NCI-H345 treated with DMSO at 0.1 percent for 48 hours (cell line): ENCODE measurements around the gene GARIN1A.
"Not testable (repeated sequence)": the region's sequence is repeated elsewhere in the genome, so short reads cannot be mapped to it uniquely, and the experiment has no call there.

Experiments
- DNase-seq: peaks from one replicate; lab custom pipeline; 2025; ENCODE audit not compliant: unreplicated experiment; lab: John Stamatoyannopoulos, UW

The GARIN1A gene

GRCh38 chr7:128683270-128683669 is 11.2 kb downstream of the GARIN1A start:
- not testable (repeated sequence) for DNase-seq

DNA sequence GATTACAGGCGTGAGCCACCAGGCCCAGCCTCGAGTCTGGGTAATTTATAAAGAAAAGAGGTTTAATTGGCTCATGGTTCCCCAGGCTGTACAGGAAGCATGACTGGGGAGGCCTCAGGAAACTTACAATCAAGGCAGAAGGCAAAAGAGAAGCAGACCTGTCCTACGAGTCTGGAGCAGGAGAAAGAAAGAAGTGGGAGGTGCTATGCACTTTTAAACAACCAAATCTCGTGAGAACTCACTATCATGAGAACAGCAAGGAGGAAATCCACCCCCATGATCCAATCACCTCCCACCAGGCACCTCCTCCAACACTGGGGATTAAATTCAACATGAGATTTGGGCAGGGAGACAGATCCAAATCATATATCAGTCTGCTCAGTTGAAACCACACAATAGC is 11.6 kb downstream of the GARIN1A start:
- not testable (repeated sequence) for DNase-seq

DNA sequence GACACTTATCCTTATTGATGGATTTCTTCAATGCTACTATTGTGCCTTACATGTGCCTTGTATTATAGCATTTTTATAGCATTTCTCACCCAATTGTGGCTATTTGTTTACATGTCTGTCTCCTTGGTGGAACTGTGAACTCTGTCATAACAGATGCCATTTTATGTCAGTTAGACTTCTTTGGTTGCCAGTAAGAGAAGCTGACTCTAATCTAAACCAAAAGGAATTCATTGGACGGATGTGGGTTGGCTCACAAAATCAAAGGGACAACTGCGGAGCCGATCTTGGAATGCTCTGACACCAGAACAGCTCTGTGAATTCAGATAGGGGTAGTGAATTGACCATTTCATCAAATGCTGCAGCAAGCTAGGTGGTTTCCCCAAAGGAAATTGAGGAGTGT is 15.0 kb downstream of the GARIN1A start:
- DNase-seq: no peak

DNA sequence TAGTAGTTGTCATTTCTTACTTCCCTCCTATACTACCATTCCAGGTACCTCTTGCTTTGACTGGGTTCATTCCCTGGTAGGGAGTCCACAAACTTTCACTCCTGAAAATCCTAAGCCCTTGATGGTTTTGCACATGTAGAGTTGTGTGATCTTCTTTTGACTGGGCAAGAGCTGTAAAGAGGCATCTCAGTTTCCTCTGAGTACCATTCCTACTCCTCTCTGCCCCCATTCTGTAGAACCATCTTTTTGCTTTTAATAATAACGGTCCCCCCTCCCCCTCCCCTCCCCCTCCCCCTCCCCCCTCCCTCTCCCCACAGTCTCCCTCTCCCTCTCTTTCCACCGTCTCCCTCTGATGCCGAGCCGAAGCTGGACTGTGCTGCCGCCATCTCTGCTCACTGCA is 16.4 kb downstream of the GARIN1A start:
- DNase-seq: no peak

DNA sequence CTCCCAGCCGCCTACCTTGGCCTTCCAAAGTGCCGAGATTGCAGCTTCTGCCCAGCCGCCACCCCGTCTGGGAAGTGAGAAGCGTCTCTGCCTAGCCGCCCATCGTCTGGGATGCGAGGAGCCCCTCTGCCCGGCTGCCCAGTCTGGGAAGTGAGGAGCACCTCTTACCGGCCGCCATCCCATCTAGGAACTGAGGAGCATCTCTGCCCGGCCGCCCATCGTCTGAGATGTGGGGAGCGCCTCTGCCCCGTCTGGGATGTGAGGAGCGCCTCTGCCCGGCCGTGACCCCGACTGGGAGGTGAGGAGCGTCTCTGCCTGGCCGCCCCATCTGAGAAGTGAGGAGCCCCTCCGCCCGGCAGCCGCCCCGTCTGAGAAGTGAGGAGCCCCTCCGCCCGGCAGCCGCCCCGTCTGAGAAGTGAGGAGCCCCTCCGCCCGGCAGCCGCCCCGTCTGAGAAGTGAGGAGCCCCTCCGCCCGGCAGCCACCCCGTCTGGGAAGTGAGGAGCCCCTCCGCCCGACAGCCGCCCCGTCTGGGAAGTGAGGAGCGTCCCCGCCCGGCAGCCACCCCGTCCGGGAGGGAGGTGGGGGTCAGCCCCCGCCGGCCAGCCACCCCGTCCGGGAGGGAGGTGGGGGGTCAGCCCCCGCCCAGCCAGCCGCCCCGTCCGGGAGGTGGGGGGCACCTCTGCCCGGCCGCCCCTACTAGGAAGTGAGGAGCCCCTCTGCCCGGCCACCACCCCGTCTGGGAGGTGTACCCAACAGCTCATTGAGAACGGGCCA is 17.3 kb downstream of the GARIN1A start:
- DNase-seq: not testable (repeated sequence)

DNA sequence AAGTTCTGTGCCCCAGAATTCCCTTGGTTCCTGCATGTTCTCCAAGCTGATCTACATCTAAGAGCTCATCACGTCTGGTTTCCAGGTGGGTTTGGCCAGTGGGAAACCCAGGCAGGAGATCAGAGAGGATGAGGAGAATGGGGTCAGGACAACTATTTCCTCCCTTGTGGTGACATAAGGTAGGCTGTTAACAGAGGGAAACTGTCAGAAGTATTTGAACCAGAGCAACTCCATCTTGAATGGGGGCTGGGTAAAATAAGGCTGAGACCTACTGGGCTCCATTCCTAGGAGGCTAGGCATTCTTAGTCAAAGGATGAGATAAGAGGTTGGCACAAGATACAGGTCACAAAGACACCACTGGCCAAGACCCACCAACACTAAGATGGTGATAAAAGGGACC is 19.1 kb downstream of the GARIN1A start:
- no peak for DNase-seq

DNA sequence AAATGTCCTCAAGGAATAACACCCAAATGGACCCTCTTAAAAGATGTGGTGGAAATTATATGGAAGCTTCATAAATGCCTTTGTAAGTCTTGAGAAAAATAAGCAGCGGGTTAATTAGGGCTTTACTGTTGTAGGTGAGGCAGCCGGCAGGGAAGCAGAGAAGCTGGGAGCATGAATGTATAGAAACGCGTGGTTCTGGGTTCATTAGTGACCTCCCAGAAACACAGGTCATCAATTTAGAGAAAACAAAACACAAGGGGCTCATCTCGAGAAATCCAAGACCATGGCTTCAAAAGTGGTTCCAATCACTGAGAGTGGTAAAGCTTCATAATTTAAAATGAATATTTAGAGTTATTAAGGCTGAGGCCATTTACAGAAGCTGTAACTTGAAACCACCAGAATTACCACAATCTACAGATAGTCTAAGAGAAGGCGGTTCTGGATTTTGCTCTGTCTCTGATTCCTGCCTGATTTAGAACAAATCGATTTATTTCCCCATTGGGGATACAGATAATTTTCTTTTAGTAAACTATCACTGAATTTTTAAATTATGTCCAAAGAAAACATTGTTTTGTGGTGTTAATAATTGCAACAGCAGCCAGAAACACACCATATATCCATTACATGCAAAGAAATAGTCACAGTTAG is 20.7 kb downstream of the GARIN1A start:
- DNase-seq: no peak

DNA sequence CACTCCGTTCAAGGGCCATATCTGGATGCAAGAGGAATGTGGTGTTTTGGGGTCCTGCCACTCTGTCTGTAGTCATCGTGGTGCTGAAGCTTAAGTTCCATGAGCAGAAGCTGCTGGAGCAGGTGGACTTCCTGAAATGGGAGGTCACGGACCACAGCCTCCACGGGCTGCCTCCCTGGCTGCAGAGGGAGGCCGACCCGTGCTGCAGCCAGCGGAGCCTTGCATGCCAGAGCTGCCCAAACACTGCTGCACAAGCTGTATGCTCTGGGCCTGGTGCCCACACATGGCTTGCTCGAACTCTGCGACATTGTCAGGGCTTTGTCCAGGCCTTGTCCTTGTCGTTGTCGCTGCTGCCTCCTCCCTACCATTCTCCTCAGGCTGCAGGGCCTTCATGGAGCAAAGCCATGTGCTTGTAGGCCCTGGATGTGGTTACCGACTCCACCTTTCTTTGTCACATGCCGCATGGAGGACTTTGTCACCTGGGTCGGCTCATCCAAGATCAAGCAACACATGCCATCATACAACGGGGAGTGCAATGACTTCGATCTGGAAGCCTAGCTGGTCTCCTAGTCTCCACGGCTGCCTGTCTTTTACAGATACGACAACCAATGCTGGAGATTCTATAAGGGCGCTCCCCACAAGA is 21.4 kb downstream of the GARIN1A start:
- no peak for DNase-seq

DNA sequence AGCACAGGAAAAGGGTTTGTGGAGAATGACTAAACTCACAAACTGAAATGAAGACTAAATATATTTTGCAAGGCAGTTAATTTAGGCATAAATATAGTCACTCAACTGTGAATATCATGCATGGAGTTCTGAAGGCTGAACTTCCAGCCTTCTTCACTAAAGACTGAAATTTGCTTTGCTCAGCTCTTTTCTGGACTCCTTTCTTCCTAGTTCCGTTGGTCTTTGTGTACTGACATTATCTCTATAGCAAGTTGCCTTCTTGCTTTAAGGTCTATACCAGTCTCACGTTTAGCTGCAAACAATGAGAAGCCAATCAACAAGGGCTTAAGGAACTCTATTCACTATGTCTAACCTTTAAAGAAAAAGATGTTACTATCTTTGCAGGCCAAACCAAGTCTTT is 22.6 kb downstream of the GARIN1A start:
- no peak for DNase-seq

DNA sequence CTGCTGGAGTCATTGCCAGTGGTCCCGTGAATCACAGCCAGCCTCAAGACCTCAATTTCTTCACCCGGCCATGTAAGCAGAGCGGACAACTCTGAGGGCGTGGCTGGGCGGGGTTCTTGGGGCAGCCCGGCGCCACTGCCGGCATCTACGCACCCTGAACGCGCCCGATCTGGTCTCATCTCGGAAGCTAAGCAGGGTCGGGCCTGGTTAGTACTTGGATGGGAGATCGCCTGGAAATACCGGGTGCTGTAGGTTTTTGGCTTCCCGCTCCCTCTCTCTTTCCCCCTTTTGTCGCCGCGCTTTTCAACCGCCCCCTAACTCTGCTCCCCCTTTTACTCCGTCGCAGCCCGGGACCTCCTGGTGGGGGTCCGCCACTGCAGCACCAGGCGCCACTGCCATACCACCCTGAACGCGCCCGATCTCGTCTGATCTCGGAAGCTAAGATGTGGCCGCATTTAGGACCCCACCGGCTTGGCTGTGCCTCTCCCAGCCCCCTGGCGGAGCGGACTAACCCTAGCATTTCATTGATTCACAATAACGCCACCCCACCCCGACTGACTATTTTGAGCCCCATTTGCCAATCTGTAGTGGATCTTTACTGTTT is 25.3 kb downstream of the GARIN1A start:
- DNase-seq: no peak

- no peak for DNase-seq
Observed at GRCh38 chr7:128699196-128699712, 27.2 kb downstream of the GARIN1A start.

DNA sequence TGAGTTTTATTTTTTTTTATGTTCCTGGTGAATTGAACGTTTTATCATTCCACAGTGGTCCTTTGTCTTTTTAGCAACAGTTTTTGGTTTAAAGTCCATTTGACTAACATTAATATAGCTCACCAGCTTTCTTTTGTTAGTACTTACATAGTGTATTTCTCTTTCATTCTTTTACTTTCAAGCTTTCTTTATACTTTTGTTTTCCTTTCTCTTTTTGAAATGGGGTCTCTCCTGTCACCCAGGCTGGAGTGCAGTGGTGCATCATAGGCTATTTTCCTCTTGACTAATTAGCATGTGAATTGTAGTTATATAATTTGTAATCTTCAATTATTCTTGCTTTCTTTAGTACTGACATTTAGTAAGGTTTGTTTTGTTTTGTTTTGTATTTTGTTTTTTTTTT is 27.8 kb downstream of the GARIN1A start:
- DNase-seq: no peak

DNA sequence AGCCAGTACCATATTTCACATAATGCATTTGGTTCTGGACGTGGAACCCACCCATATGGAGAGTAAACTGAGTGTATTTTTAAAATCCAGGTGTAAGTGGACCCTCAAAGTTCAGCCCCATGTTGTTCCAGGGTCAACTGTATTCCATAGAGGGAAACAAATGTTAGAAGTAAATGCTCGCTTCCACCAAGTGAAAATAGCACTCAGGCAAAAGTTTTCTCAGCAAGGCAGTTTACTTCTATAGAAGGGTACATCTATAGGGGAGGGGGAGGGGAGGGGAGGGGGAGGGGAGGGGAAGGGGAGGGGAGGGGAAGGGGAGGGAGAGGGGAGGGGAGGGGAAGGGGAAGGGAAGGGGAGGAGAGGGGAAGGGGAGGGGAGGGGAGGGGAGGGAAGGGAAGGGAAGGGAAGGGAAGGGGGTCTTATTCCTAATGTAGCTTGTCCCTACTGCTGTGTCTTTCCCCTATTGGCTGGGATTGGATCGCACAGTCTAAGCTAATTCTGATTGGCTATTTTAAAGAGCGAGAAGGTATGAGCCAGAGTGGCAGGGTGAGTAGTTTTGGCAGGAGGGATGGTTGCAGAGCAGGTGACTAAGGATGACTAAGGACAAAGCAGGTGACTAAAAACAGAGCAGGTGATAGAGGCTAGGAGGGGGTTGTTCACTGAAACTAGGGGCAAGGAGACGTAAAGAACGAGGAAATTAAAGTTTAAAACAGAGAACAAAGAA is 29.1 kb downstream of the GARIN1A start:
- no peak for DNase-seq

- no peak for DNase-seq
Observed at GRCh38 chr7:128703609-128704241, 31.6 kb downstream of the GARIN1A start.

DNA sequence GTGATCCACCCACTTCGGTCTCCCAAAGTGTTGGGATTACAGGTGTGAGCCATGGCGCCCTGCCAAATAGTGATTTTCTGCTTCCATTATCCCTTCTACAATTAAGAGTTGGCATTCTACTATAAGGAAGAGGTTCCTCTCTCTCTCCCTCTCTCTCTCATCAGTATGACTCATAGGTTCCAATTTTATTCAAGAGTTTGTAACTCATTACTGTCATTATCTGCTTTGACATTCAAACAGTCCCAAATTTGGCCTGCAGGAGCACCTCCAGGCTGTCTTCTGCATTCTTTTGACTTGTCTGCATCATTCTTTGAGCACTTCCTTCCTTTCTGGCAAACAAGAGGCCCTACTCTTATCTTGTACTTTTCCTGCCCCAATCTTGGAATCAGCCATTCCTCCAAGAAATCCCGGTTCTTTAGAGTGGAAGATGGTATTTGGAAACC is 33.8 kb downstream of the GARIN1A start:
- DNase-seq: peak; percentile 31

DNA sequence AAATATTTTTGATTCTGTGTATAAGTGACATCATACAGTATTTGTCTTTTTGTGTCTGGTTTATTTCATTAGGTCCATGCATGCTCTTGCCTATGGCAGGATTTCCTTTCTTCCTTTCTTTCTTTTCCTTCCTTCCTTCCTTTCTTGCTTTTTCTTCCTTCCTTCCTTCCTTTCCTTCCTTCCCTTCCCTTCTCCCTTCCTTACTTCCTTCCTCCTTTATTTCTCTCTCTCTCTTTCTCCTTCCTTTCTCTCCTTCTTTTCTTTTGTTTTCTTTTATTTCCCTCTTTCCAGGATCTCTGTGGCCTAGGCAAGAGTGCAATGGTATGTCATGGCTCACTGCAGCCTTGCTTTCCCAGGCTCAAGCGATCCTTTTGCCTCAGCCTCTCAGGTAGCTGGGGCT is 35.7 kb downstream of the GARIN1A start:
- DNase-seq: no peak

DNA sequence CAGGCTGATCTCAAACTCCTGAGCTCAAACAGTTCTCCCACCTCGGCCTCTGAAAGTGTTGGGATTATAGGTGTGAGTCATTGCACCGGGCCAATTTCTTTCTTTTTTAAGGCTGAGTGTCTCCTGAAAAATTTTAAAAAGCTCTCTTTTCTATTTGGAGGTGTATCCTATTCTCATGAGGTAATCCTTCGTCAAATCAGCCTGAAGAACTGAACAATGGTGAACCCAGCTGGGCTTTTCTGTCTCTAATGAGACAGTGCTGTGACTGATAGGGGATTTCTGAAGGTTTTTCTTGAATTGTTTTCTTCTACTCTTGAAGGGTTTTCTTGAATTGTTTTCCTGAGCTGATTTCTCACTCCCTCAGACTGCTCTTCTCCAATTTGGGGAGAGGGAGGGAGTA is 36.1 kb downstream of the GARIN1A start:
- DNase-seq: no peak

DNA sequence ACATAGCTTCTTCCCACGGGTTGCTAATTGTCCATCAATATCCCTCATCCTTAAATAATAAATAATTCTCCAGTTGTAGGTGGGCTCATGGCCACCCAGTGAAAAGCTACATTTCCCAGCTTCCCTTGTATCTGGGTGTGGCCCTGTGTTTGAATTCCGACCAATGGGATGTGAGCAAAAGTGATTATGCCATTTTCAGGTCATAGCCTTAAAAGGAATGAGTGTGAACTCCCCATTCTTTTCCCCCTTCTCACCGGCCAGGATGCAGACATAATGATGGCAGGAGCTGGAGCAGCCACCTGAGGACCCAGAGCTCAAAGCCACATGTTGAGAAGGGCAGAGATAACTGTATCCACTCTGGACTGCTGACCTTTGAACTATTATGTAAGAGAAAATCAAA is 36.7 kb downstream of the GARIN1A start:
- no peak for DNase-seq

GRCh38 chr7:128710481-128710880 is 38.4 kb downstream of the GARIN1A start:
- DNase-seq: no peak

GRCh38 chr7:128713794-128714193 is 41.7 kb downstream of the GARIN1A start:
- no peak for DNase-seq
